Vagina (tissue), 2 donors: ENCODE data around the gene PIP4K2C.

Experiments used
- CTCF ChIP-seq, 3 experiments: fragments of 450-650 bp in 2 of 3; fragments of 200-600 bp in 1 of 3; sonication (generic) in 1 of 3; IDR thresholded peaks; one replicate each; pipeline ENCODE4 v1.5.1; 2017 to 2019; ENCODE audit warnings: antibody characterized with exemption in 3 of 3, mild to moderate bottlenecking in 2 of 3, moderate library complexity in 2 of 3
- POLR2A ChIP-seq, 2 donors: fragments of 450-650 bp; IDR thresholded peaks; one replicate each; pipeline ENCODE4 v1.6.1; 2017; ENCODE audit warnings: antibody characterized with exemption in 2 of 2, mild to moderate bottlenecking in 2 of 2, moderate library complexity in 2 of 2
- POLR2AphosphoS5 ChIP-seq, 2 donors: sonication (generic); formaldehyde crosslinking; IDR thresholded peaks; one replicate each; pipeline ENCODE4 v1.9.0; 2017; ENCODE audit warnings: antibody characterized with exemption in 2 of 2, mild to moderate bottlenecking in 2 of 2, low read depth in 1 of 2; ENCODE audit not compliant: insufficient read depth in 1 of 2

DNA sequence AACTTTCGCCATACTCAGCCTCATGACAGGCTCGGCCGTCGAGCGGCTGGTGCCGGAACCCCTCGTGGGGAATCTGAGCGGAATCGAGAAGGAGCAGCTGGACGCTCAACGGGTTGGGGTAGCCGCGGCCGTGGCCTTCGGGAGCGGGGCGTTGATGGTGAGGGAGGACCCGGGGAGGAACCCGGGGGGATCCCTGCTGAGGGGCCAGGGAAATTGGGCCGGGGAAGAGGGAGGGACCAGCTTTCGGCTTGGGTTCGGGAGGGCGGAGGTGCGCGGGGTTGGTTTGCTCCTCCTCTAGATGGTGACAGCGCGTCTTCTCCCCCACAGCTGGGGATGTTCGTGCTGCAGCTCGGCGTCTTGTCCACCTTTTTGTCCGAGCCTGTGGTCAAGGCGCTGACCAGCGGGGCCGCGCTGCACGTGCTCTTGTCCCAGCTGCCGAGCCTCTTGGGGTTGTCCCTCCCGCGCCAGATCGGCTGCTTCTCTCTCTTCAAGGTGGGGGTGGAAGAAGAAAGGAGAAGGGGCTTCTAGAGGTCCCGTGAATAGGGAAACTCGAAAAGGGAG, 30.0 kb downstream of the PIP4K2C start:
- TF ChIP-seq POLR2A (IDR thresholded peaks at IDR 0.05) (no peak), CTCF (IDR thresholded peaks at IDR 0.05) (no peak), POLR2AphosphoS5 (IDR thresholded peaks at IDR 0.05; ENCODE audit: insufficient read depth in 1 of 2, low read depth in 1 of 2) (no peak)
